Stimulated activated CD4-positive, alpha-beta T cell treated with anti-CD3 and anti-CD28 coated beads, Interleukin-12 subunit alpha, Interleukin-12 subunit beta, amount 100 ng/mL, for 48 hours (primary cell): ENCODE data around the gene ZNRF4.

Experiments
- DNase-seq, 3 donors: peaks; one replicate each; pipeline ENCODE4 v3.0.0-alpha.2; 2020; ENCODE audit warnings: low read depth in 2 of 3, low spot score in 1 of 3

ZNRF4 gene

DNA sequence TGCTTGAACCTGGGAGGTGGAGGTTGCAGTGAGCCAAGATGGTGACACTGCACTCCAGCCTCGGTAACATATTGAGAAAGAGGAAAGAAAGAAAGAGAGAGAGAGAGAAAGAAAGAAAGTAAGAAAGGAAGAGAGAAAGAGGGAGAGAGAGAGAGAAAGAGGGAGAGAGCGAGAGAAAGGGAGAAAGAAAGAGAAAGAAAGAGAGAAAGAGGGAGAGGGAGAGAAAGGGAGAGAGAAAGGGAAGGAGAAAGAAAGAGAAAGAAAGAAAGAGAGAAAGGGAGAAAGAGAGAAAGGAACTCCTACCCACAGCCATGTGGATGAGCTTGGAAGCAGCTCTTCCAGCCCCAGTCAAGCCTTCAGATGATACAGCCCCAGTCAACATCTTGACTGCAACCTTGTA lies 46.7 kb downstream of the ZNRF4 start:
- no peak for DNase-seq

DNA sequence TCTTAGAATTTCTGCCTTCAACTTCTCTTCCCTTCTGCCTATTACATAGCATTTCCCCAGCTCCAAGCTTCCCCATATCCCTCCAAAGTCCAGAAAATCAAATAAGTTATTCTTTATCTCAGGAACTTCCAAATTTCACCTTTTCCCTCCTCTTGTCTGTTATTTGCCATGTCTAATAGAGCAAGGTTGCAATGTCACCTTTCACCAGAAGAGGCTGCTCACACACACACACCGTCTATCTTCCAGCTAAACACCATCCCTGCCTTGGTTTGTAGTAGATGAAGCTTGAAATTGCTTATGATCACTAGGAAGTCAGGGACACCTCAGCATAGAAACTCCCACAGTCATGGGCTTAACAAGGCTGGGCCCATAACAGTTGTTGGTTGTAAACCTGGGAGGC lies 48.4 kb downstream of the ZNRF4 start:
- DNase-seq = no peak

DNA sequence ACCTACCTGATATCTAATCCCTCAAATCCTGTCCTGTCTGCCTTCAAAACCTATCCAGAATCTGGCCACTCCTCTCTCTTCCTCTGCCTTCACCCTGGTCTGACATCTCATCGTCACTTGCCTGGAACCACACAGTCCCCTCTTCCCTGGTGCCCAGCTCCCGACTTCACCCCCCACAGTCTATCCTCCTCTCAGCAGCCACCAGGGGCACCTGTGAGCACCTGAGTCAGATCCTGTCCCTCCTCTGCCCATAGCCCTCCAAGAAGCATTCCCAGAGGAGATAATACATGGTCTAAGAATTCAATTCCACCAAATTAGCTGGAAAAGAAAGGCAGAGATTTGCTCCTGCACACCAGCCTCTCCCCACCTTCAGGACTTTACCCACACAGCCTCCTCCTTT lies 48.9 kb downstream of the ZNRF4 start:
- no peak for DNase-seq
